ENCODE measurements around the gene SLC6A4.
"Not testable (repeated sequence)": the region's sequence is repeated elsewhere in the genome, so short reads cannot be mapped to it uniquely, and the experiment has no call there.

The SLC6A4 gene

DNA sequence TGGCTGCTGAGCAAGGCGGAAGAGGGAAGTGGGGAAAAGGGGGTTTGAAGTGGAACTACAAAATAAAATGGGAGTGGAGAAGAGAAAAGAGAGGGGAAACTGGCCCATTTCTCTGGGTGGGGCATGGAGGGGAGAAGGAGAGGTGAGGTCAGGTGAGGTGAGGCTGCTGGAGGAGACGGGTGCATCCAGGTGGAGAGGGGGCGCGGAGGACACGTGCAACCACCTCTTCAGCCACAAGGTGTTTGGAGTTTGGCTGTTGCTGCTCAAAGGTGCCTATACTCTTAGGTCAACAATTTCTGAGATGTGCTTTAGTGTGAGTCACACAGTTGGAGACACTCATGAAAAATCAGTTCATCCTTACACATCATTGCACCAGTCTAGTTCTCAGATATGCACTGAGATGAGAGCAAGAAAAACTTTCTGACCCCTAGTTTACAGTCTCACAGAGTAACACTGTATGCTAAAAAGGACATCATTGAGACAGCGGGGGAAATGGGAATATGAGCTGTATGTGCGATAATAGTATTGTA lies 4.8 kb downstream of the SLC6A4 start:
- H3K4me3 ChIP-seq (ENCODE audit: control insufficient read depth, low read depth, low read length): no peak overlapping the region
- DNase-seq (ENCODE audit: low read depth): no peak
- TF ChIP-seq, protein P1, sequence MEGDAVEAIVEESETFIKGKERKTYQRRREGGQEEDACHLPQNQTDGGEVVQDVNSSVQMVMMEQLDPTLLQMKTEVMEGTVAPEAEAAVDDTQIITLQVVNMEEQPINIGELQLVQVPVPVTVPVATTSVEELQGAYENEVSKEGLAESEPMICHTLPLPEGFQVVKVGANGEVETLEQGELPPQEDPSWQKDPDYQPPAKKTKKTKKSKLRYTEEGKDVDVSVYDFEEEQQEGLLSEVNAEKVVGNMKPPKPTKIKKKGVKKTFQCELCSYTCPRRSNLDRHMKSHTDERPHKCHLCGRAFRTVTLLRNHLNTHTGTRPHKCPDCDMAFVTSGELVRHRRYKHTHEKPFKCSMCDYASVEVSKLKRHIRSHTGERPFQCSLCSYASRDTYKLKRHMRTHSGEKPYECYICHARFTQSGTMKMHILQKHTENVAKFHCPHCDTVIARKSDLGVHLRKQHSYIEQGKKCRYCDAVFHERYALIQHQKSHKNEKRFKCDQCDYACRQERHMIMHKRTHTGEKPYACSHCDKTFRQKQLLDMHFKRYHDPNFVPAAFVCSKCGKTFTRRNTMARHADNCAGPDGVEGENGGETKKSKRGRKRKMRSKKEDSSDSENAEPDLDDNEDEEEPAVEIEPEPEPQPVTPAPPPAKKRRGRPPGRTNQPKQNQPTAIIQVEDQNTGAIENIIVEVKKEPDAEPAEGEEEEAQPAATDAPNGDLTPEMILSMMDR (IDR thresholded peaks at IDR 0.05; ENCODE audit: control insufficient read depth, insufficient read depth, low read depth, low read length, missing control alignments): no peak

DNA sequence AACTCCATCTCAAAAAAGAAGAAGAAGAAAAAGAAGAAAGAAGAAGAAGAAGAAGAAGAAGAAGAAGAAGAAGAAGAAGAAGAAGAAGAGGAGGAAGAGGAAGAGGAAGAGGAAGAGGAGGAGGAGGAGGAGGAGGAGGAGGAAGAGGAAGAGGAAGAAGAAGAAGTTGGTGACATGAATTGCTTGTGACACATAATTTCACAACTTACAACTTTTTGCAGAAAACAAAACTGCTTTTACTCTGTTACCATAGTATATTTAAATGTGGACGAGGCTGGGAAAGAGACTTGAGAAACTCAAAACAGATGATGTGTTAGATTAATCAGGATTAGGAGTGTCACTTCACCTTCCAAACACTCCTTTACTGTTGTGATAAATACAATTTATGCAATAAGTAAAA lies 5.5 kb downstream of the SLC6A4 start:
- H3K4me3 ChIP-seq (ENCODE audit: control insufficient read depth, low read depth, low read length); DNase-seq (ENCODE audit: low read depth): not testable (repeated sequence)

DNA sequence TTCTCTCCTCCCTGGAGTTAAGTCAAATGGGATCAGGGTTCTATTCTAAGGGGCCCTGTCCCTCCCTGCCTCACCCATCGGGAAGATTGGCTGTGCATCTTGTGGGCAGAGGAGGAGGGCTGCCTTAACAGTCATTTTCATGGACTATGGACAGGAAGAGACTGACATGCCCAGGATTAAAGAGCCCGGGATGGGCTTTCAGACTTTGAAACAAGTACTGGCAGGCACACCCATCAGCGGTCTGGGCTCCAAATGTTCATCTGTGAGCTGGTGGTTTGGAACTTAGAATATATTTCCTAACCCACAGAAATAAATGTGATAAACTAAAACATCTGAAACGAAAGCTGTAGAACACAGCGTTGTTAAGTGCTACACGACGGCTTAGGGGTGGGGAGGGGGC lies 6.5 kb downstream of the SLC6A4 start:
- TF ChIP-seq, protein P1 (IDR thresholded peaks at IDR 0.05; ENCODE audit: control insufficient read depth, insufficient read depth, low read depth, low read length, missing control alignments): no peak
- DNase-seq (ENCODE audit: low read depth): peak; percentile 7
- H3K4me3 ChIP-seq (ENCODE audit: control insufficient read depth, low read depth, low read length): no peak overlapping the region

DNA sequence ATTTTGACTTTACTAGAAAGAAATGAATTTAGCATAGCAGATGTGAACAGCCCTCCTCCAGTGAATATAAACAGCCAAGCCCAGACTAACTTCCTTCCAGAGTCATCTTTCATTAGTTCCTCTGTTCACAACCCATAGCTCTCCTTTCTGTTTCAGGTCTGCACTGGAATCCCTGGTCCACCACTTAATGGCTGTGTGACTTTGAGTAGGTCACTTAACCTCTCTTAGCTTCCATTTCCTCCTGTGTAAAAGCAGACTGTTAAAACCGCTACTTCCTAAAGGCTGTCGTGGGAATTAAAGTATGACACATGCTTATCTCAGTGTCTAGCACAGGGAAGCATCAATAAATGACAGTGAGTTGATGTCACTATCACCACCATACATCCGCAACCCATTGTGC lies 7.5 kb downstream of the SLC6A4 start:
- H3K4me3 ChIP-seq (ENCODE audit: control insufficient read depth, low read depth, low read length): no peak overlapping the region
- DNase-seq (ENCODE audit: low read depth): no peak
- TF ChIP-seq, protein P1 (IDR thresholded peaks at IDR 0.05; ENCODE audit: control insufficient read depth, insufficient read depth, low read depth, low read length, missing control alignments): no peak

DNA sequence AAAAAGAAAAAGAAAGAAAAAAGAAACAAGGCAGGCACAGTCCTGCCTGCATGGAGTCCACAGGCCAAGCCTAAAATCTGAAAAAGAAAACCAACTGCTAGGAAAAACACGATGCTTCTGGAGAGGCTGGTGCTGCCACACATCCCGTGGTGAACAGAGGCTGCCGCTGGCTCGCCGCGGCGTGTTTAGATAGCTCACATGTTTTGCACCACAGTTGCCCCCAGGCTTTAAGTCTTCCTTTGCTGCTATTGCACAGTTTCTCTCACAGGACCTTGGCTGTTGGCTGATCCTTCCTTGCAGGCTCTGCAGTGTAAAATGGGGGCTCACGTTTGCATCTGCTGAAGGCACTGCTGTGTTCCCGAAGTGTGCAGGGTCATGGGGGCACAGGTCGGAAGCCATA lies 8.6 kb downstream of the SLC6A4 start:
- H3K4me3 ChIP-seq (ENCODE audit: control insufficient read depth, low read depth, low read length): no peak overlapping the region
- DNase-seq (ENCODE audit: low read depth): no peak
- TF ChIP-seq, protein P1 (IDR thresholded peaks at IDR 0.05; ENCODE audit: control insufficient read depth, insufficient read depth, low read depth, low read length, missing control alignments): no peak

DNA sequence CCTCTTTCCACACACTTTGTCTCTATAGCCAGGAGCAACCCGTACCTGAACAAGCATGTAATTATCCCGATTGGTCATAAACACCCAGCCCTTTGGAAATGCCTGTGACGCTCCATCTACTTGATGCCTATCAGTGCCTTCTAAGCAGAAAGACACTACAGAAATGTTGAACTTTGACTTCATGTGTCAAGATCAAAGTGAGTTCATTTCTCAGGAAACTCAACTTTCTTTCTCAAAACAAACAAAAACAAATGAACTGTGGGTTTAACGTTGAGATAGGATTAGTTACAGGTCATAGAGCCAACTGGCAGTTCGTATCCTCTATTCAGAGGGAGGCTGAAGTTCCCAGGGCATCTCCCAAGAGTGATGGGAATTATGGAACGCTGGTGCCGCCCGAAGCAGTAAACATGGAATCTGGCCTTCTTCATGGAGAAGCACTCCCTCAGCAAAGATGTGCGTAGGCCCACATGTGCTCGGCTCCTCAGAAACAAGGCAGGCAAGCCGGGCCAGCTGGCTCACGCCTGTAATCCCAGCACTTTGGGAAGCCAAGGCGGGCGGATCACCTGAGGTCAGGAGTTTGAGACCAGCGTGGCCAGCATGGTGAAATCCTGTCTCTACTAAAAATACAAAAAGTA lies 9.5 kb downstream of the SLC6A4 start:
- TF ChIP-seq, protein P1 (IDR thresholded peaks at IDR 0.05; ENCODE audit: control insufficient read depth, insufficient read depth, low read depth, low read length, missing control alignments): no peak
- no peak overlapping the region for H3K4me3 ChIP-seq (ENCODE audit: control insufficient read depth, low read depth, low read length)
- no peak for DNase-seq (ENCODE audit: low read depth)

DNA sequence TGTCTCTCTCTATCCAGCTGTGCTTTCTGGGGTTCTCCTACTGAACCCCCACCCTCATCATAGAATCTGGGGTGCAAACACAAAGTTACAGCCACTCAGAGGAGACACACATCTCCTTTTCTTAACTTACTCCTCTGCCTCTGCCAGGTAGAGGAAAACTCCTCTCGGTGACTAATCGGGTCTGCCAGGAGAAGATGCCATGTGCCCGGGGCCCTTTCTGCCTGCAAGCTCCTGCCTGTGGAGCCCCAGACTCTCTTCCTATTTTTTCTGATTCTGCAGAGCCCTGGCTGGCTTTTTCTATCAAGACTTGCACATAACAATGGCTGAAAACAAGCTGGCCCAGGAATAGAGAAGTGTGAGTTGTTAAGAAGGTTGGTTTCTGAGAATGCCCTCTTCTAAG lies 10.4 kb downstream of the SLC6A4 start:
- H3K4me3 ChIP-seq (ENCODE audit: control insufficient read depth, low read depth, low read length): no peak overlapping the region
- DNase-seq (ENCODE audit: low read depth): no peak
- TF ChIP-seq, protein P1 (IDR thresholded peaks at IDR 0.05; ENCODE audit: control insufficient read depth, insufficient read depth, low read depth, low read length, missing control alignments): no peak

Data from AG09309 (cell line).